Measurements from ENCODE around the gene TMED1.

DNA sequence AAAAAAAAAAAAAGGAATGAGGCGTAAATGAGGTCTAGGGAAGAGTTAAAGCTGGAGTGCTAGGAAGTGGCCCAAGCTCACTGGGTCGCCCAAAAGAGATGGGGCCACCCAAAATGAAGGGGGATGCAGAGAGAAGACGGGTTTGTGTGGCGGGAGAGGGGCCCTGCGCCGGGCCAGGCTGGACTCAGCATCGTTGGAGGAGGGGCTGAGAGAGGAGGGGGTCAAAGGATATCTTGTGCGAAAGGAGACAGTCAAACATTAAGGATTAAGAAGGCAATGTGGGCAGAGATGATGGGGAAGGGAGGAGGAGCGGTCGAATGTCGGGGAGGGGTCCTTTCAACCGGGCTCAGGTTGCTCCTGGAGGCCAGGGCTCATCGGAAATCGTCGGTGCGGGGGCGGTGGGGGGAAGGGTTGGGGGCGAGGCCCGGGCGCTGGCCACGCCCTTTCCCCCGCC lies 34.5 kb upstream of the TMED1 start:
- TF ChIP-seq POLR2A (IDR thresholded peaks at IDR 0.05; ENCODE audit: low read length) (no peak), GATA1 (IDR thresholded peaks at IDR 0.05; ENCODE audit: low read depth, low read length) (no peak)

Data from erythroblast (primary cell).